Measurements from ENCODE around the gene DNM3.

DNM3 gene

DNA sequence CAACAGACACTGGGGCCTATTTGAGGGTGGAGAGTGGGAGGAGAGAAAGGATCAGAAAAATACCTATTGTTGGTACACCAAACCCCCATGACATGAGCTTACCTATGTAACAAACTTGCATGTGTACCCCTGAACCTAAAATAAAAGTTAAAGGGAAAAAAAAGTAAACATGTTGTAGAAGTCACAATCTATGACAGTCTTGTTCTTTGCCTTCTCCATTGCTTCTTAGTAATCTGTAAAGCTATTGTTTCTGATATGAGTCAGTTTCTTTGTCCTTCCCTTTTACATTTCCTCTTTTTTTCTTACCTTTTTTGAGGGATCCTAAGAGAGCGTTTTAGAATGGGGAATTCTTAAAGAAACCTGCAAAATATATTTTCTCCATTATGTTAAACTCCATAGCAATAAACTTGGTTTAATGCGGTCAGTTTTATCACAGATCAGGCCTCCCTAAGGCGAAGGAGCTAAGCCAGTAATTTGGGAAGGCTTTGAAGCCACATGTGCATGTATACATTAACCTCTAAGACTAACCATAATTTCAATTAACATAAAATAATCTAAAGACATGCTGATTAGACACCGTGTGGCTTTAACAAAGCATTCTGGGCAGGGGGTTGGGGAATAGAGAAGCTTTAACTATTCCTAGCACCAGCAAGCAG is 501.4 kb downstream of the DNM3 start:
- in situ Hi-C loops (cut with HindIII; ENCODE audit: low pct_ligation_motif_present, low sequenced_read_pairs), result no loop called here
- Histone ChIP-seq H3K27me3 (replicated peaks) (no peaks in the 10 kb centered on the region), H3K27ac (peak overlapping the region; percentile 98), H3K36me3 (replicated peaks) (no peaks in the 10 kb centered on the region), H3K4me3 (ENCODE audit: low read depth, low read length) (no peak overlapping the region)
- TF ChIP-seq, protein P1, sequence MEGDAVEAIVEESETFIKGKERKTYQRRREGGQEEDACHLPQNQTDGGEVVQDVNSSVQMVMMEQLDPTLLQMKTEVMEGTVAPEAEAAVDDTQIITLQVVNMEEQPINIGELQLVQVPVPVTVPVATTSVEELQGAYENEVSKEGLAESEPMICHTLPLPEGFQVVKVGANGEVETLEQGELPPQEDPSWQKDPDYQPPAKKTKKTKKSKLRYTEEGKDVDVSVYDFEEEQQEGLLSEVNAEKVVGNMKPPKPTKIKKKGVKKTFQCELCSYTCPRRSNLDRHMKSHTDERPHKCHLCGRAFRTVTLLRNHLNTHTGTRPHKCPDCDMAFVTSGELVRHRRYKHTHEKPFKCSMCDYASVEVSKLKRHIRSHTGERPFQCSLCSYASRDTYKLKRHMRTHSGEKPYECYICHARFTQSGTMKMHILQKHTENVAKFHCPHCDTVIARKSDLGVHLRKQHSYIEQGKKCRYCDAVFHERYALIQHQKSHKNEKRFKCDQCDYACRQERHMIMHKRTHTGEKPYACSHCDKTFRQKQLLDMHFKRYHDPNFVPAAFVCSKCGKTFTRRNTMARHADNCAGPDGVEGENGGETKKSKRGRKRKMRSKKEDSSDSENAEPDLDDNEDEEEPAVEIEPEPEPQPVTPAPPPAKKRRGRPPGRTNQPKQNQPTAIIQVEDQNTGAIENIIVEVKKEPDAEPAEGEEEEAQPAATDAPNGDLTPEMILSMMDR (IDR thresholded peaks at IDR 0.05; ENCODE audit: low read depth, low read length, missing control alignments), result no peak
- no peak for DNase-seq

DNA sequence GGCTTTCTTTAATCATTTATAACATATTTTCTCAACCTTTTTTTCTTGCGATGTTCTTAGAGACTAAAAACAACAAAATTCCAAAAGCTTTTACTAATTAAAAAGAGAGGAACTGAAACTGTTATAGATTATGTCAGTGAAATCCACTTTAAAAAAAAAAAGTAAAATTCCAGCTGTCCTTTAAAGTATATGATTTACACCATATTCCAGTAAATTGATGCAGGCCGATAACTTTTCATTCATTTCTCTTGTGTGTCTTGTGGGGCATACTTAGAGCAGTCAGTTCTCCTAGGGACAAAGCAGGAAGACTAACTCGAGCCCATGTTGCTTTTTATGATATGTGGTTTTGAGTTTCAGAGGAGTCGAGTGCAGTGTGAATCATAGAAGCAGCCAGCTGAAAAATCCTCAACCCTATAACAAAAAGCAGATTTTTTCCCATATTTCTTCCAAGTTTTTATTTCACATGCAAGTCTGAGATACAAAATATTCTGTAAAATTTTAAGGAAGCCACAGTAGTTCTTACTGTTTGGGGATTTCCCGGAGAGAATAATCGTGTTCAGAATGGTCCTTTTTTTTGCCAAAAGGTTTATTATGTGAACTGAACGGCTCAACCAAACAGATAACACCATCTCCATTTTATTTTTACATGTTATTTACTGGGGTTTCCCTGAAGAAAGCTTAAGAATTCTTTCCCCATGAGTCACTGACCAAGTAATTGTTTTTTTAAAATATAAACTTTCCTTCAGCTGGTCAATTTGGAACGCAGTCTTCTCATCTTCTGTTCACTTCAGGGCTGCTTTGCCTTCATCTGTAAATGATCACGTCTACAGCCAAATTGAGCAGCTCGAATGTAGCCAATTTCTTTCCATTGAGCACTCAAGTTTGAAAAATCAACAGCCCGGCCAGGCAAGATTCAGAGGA is 502.2 kb downstream of the DNM3 start:
- TF ChIP-seq, protein P1 (IDR thresholded peaks at IDR 0.05; ENCODE audit: low read depth, low read length, missing control alignments), result no peak
- H3K36me3 ChIP-seq (replicated peaks), result no peaks in the 10 kb centered on the region
- peak overlapping the region; percentile 98 for H3K27ac ChIP-seq
- peak; percentile 79 for DNase-seq
- in situ Hi-C loops (cut with HindIII; ENCODE audit: low pct_ligation_motif_present, low sequenced_read_pairs), result no loop called here
- no peaks in the 10 kb centered on the region for H3K27me3 ChIP-seq (replicated peaks)
- peak overlapping the region; percentile 13 for H3K4me3 ChIP-seq (ENCODE audit: low read depth, low read length)

DNA sequence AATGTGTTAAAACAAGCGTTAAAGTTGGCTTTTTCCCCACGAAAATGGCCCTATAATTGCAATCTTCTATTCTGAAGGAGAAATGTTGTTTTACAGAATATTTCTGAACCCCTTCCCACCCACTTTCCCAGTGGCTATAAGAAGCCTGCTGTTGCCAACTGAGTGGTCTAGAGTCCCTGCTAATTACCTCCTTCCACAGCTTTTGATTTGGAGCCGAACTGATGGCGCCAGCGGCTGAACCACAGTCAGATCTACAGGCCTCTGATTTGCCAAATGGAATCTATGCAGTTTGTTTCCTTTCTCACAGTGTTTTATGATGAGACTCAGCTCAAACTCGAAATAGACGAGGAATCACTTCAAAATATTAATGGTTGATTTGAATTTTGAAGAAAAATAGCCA is 503.1 kb downstream of the DNM3 start:
- no peaks in the 10 kb centered on the region for H3K36me3 ChIP-seq (replicated peaks)
- no peak for DNase-seq
- TF ChIP-seq, protein P1 (IDR thresholded peaks at IDR 0.05; ENCODE audit: low read depth, low read length, missing control alignments), result no peak
- no peaks in the 10 kb centered on the region for H3K27me3 ChIP-seq (replicated peaks)
- no peak overlapping the region for H3K4me3 ChIP-seq (ENCODE audit: low read depth, low read length)
- in situ Hi-C loops (cut with HindIII; ENCODE audit: low pct_ligation_motif_present, low sequenced_read_pairs), result no loop called here
- peak overlapping the region; percentile 98 for H3K27ac ChIP-seq

DNA sequence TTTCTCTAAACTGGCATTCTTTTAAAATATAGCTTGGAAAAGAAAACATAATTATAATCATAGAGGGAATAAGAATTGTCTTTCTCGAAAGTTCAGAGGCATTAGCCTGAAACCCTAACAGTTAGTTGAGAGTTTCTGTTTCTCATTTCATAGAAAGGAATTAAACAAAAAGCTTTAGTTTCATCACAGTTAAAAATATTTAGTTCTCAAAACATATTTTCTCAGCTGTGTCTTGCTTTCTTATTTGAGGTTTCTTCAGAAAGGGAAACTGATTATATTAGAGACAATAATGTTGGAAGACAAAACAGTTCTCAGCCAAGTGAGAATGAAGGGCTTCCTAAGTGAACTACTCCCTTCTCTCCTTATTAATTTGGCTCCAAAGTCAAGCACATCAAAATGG is 503.8 kb downstream of the DNM3 start:
- H3K36me3 ChIP-seq (replicated peaks), result no peaks in the 10 kb centered on the region
- no peak for DNase-seq
- H3K27me3 ChIP-seq (replicated peaks), result no peaks in the 10 kb centered on the region
- no peak overlapping the region for H3K4me3 ChIP-seq (ENCODE audit: low read depth, low read length)
- H3K27ac ChIP-seq, result no peak overlapping the region
- in situ Hi-C loops (cut with HindIII; ENCODE audit: low pct_ligation_motif_present, low sequenced_read_pairs), result no loop called here
- TF ChIP-seq, protein P1 (IDR thresholded peaks at IDR 0.05; ENCODE audit: low read depth, low read length, missing control alignments), result no peak

DNA sequence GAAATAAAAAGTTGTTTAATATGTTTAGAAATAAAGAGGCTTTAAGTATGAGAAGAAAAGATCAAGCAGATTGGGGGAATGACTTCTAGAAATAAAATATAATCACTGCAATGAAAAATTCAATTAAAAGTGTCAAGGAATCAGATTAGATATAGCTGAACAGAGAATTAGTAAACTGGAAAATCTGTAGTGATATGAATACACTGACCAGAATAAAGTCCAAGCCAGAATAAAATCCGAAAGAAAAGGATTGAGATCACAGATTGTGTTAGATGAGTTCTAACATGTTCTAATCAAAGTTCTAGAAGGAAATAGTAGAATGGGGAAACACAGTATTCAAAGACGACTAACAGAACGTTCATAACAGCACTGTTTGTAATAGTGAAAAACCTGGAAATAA is 506.1 kb downstream of the DNM3 start:
- no peak overlapping the region for H3K4me3 ChIP-seq (ENCODE audit: low read depth, low read length)
- TF ChIP-seq, protein P1 (IDR thresholded peaks at IDR 0.05; ENCODE audit: low read depth, low read length, missing control alignments), result no peak
- H3K27ac ChIP-seq, result no peak overlapping the region
- no peak for DNase-seq
- in situ Hi-C loops (cut with HindIII; ENCODE audit: low pct_ligation_motif_present, low sequenced_read_pairs), result no loop called here
- no peaks in the 10 kb centered on the region for H3K27me3 ChIP-seq (replicated peaks)
- no peaks in the 10 kb centered on the region for H3K36me3 ChIP-seq (replicated peaks)

Measured in brain microvascular endothelial cell (primary cell).